Activated CD4-positive, alpha-beta T cell treated with anti-CD3 and anti-CD28 coated beads, Interleukin-2, amount 10 ng/mL, durations not matched to agents 24 days and 14 days (primary cell): ENCODE measurements around the gene UBE2F. TPM values are rescaled to one million over a fixed set of nuclear protein-coding genes. Genes with fewer than 3 reads are reported as not detected.
"Not testable (repeated sequence)": the region's sequence is repeated elsewhere in the genome, so short reads cannot be mapped to it uniquely, and the experiment has no call there.

Experiments used
- DNase-seq: peaks from one replicate; pipeline ENCODE4 v3.0.0; 2022
- H3K27ac Mint-ChIP-seq: one replicate; pipeline ENCODE4 v1.8.0; 2022; ENCODE audit warnings: mild to moderate bottlenecking, mixed read lengths
- H3K27me3 Mint-ChIP-seq: one replicate; pipeline ENCODE4 v1.8.0; 2022; ENCODE audit warnings: mixed read lengths
- H3K36me3 Mint-ChIP-seq: one replicate; pipeline ENCODE4 v1.8.0; 2022; ENCODE audit warnings: low read depth, mild to moderate bottlenecking, mixed read lengths
- H3K4me1 Mint-ChIP-seq: one replicate; pipeline ENCODE4 v1.8.0; 2021; ENCODE audit warnings: mixed read lengths
- H3K4me3 Mint-ChIP-seq: one replicate; pipeline ENCODE4 v1.8.0; 2022; ENCODE audit warnings: mild to moderate bottlenecking, moderate library complexity, mixed read lengths
- H3K9me3 Mint-ChIP-seq: one replicate; pipeline ENCODE4 v1.8.0; 2021; ENCODE audit warnings: mixed read lengths
- intact Hi-C: fragments of 100-400 bp; cut with micrococcal nuclease; formaldehyde crosslinking; loops from one replicate; pipeline ENCODE4 v1.15.1; 2023
- total RNA-seq: library from RNA; stranded (reverse); gene quantifications from 2 replicates; pipeline ENCODE4 v1.2.3, GENCODE V29; 2022

The UBE2F gene
- total RNA-seq, 1 donor from 2014 or later, result 124 TPM

DNA sequence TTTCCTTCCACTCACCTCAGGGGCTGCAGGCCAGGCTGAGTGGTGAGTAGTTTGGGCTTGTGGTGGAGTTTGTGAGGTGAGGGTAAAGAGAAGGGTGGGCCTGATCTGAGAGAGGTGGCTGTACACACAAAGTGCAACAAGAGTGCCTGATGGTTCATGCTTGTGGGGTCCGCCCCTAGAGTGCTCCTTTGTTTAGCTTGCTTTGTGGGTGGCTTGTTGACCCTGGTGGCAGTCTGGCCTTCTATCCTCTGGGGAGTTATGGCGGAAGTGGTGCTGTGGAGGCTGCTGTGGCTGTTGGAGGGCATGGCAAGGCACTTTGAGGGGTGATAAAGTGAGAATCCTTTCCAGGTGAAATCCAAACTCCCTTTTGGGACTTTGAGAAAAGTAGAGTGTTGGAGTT, 10.6 kb downstream of the UBE2F start:
- Mint-ChIP-seq H3K4me3 (no peak overlapping the region), H3K27ac (peak overlapping the region; percentile 78), H3K36me3 (peaks cover 44% of the 10 kb centered on the region), H3K9me3 (no peaks in the 10 kb centered on the region), H3K27me3 (no peaks in the 10 kb centered on the region), H3K4me1 (peaks cover 50% of the 10 kb centered on the region)
- intact Hi-C loops, result no loop called here
- DNase-seq, result no peak

DNA sequence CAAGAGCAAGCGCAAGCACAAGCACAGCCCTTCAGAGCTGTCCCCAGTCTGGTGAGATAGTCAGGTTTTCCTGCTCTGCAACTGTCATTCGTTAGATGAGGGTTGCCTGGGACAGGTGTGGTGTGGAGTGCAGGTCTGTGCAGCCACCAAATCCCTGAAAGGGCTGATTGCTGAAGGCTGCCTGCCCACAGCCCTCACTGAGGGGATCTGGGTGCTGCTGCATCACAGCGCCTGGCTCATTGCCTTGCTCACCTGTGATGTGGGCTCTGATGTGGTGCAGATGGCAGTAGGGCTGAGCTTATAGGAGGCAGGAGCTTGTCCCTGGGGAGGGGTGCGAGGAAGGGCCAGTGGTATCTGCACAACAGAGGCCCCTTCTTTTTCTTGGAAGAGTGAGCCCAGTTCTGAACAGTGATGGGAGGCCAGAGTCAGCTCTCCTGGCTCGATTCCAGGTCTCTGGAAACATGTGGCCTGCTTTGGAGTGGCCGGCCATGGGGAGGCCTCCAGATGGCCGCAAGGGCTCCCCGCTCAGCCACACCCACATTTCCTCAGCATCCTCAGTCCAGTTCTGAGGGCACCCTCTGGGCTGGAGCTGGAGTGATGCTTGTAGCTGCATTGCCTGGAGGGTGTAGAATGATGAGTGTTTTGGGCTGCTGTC, 11.4 kb downstream of the UBE2F start:
- H3K36me3 Mint-ChIP-seq, result peaks cover 44% of the 10 kb centered on the region
- peak overlapping the region; percentile 78 for H3K27ac Mint-ChIP-seq
- no peak for DNase-seq
- peaks cover 52% of the 10 kb centered on the region for H3K4me1 Mint-ChIP-seq
- H3K4me3 Mint-ChIP-seq, result no peak overlapping the region
- intact Hi-C loops, result no loop called here
- H3K27me3 Mint-ChIP-seq, result no peaks in the 10 kb centered on the region
- no peaks in the 10 kb centered on the region for H3K9me3 Mint-ChIP-seq

DNA sequence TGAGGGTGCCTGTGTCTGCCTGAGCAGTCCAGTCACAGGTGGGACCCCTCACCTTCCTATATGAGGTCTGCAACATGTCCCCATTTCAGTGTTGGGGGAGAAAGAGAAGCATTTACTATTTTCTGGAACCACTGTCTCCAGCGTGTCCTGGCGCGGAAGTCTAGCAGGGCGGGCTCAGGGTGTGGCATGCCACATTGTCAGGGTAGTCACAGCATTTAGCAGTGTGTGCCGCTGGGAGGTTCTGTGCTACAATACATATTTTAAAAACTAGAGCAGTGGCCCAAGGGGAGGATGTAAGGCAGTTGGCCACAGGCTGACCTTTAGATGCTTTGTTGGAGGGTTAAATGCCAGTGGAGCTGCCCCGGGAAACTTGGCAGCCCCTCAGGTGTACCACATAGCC, 12.5 kb downstream of the UBE2F start:
- intact Hi-C loops, result no loop called here
- H3K36me3 Mint-ChIP-seq, result peaks cover 51% of the 10 kb centered on the region
- no peak for DNase-seq
- no peaks in the 10 kb centered on the region for H3K27me3 Mint-ChIP-seq
- peak overlapping the region; percentile 66 for H3K4me3 Mint-ChIP-seq
- peak overlapping the region; percentile 74 for H3K27ac Mint-ChIP-seq
- peaks cover 59% of the 10 kb centered on the region for H3K4me1 Mint-ChIP-seq
- H3K9me3 Mint-ChIP-seq, result no peaks in the 10 kb centered on the region

DNA sequence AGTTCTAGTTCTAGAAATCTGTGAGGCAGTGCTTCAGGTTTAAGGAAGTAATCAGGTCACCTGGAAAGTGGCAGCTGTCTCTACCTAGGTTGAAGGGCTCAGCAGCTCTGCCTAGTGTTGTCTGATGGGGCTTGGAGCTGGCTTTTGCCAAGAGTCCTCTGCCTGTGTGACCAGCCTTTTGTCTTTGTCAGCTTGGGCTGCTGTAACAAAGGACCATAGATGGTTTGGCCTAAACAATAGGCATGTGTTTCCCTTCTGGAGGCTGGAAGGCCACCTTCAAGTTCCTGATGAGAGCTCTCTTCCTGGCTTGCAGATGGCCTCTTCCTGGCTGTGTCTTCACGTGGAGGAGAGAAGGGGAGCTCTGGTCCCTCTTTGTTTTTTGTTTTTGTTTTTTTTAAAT, 13.3 kb downstream of the UBE2F start:
- Mint-ChIP-seq H3K27me3 (no peaks in the 10 kb centered on the region), H3K4me3 (peak overlapping the region; percentile 66), H3K9me3 (no peaks in the 10 kb centered on the region), H3K4me1 (peaks cover 62% of the 10 kb centered on the region), H3K27ac (peak overlapping the region; percentile 74), H3K36me3 (peaks cover 56% of the 10 kb centered on the region)
- DNase-seq, result no peak
- intact Hi-C loops, result loop anchor here (2.0 kb wide), 1 partner anchor 19 kb away; no protein-coding TSS in a partner anchor

DNA sequence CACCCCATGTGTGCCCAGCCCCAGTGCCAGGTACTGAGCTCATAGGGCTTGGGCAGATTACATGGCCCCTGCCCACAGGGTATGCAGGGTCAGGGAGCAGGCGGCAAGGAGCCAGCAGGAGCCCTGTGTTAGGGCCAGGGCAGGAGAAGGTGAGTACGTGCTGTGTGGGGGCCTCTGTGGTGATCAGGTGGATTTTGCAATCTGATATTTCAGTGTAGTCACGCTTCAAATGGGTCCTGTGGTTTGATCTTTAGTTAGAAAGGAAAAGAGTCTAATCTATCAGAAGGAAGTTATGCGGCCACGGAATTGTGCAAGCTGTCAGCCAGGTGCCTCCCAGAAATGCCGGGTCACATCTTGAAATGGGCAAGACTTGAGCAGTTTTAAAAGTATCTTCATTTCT, 13.9 kb downstream of the UBE2F start:
- H3K9me3 Mint-ChIP-seq, result no peaks in the 10 kb centered on the region
- H3K4me1 Mint-ChIP-seq, result peaks cover 66% of the 10 kb centered on the region
- intact Hi-C loops, result loop anchor here (2.0 kb wide), 1 partner anchor 18 kb away; no protein-coding TSS in a partner anchor
- DNase-seq, result peak; percentile 71
- H3K27me3 Mint-ChIP-seq, result no peaks in the 10 kb centered on the region
- H3K36me3 Mint-ChIP-seq, result peaks cover 57% of the 10 kb centered on the region
- peak overlapping the region; percentile 66 for H3K4me3 Mint-ChIP-seq
- H3K27ac Mint-ChIP-seq, result peak overlapping the region; percentile 74

DNA sequence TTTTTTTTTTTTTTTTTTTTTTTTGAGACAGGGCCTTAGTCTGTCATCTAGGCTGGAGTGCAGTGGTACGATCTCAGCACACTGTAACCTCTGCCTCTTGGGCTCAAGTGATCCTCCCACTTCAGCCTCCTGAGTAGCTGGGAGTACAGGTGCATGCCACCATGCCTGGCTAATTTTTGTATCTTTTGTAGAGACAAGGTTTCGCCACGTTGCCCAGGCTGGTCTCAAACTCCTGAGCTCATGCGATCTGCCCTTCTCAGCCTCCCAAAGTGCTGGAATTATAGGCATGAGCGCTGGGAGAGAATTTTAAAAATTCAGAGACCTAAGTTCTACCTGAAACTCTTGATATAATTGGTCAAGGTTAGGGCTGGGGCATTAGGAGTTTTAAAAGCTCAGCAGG, 14.8 kb downstream of the UBE2F start:
- not testable (repeated sequence) for H3K9me3 Mint-ChIP-seq, DNase-seq, H3K27me3 Mint-ChIP-seq, H3K4me3 Mint-ChIP-seq, H3K27ac Mint-ChIP-seq
- peaks cover 65% of the 10 kb centered on the region for H3K4me1 Mint-ChIP-seq
- H3K36me3 Mint-ChIP-seq, result peaks cover 60% of the 10 kb centered on the region
- intact Hi-C loops, result loop anchor here (2.0 kb wide), 1 partner anchor 17 kb away; no protein-coding TSS in a partner anchor

DNA sequence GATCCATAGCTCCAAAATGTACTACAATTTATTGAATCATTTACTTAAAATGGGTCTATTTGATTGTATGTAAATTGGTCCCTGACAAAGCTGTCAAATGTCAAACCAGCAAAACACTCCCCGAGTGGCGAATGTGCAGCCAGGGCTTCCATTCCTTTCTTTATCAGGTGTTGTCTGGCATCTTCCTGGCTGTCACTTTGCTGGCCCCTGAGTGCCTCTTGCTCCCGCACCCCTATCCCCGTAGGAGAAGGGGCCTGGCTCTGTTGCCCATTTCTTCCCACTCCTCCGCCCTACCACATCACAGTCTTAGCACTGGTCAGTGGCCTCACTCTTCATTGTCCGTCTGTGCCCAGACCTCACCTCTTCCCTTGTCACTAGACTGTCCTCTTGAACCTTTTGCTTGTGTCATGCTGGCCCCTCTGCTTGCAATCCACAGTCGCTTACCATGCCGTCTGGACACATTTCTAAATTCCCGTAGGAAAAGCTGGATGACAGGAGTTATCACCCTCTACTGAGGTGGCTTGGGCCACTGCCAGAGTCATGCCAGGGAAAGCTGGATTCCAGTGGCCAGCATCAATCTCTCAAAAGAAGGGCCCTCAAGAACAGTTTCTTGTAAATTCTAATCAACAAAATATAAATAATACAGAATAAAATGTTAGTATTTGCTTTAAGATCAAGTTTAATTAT, 15.4 kb downstream of the UBE2F start:
- Mint-ChIP-seq H3K9me3 (peaks cover 1% of the 10 kb centered on the region), H3K27ac (no peak overlapping the region), H3K27me3 (no peaks in the 10 kb centered on the region), H3K36me3 (peaks cover 64% of the 10 kb centered on the region), H3K4me3 (no peak overlapping the region), H3K4me1 (peaks cover 66% of the 10 kb centered on the region)
- intact Hi-C loops, result no loop called here
- no peak for DNase-seq

DNA sequence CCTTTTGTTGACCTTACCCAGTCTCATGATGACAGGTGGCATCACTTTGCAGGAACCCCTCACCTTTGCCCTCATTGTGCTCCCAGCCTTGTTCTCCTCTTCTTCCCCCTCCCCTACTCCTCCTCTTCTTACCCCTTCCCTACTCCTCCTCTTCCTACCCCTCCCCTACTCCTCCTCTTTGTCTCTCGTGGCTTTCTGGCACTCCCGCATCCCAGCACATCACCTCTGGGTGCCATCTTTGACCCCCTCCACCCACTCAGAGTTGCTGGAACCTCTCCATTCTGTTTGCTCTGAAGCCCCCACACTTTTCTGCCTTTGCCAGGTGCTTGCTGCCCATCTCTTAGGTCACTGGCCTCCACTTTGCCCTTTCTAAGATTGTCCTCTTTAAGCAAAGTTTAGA, 17.1 kb downstream of the UBE2F start:
- intact Hi-C loops, result loop anchor here (1.0 kb wide), 1 partner anchor 7 kb away; no protein-coding TSS in a partner anchor
- peaks cover 4% of the 10 kb centered on the region for H3K9me3 Mint-ChIP-seq
- peaks cover 54% of the 10 kb centered on the region for H3K4me1 Mint-ChIP-seq
- H3K27ac Mint-ChIP-seq, result peak overlapping the region; percentile 69
- H3K27me3 Mint-ChIP-seq, result no peaks in the 10 kb centered on the region
- H3K36me3 Mint-ChIP-seq, result peaks cover 59% of the 10 kb centered on the region
- H3K4me3 Mint-ChIP-seq, result no peak overlapping the region
- DNase-seq, result no peak

DNA sequence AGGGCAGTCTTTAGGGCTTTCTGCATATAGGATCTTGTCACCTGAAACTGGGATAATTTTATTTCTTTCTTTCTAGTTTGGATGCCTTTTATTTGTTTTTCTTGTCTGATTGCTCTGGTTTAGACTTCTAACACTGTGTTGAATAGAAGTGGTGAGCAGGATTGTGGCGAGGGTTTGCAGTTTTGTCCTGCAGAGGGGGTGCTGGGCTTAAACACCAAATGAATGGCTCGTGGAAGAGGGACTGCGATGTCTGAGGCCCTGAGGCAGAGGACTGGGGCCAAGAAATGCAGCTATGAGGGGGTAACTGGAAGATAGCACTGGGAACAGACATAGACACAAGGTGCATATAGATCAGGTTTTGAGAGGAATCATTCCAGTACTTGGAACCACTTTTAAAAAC, 20.5 kb downstream of the UBE2F start:
- peaks cover 62% of the 10 kb centered on the region for H3K36me3 Mint-ChIP-seq
- peaks cover 29% of the 10 kb centered on the region for H3K4me1 Mint-ChIP-seq
- H3K27ac Mint-ChIP-seq, result peak overlapping the region; percentile 75
- DNase-seq, result no peak
- no peaks in the 10 kb centered on the region for H3K27me3 Mint-ChIP-seq
- no peak overlapping the region for H3K4me3 Mint-ChIP-seq
- intact Hi-C loops, result no loop called here
- peaks cover 4% of the 10 kb centered on the region for H3K9me3 Mint-ChIP-seq

DNA sequence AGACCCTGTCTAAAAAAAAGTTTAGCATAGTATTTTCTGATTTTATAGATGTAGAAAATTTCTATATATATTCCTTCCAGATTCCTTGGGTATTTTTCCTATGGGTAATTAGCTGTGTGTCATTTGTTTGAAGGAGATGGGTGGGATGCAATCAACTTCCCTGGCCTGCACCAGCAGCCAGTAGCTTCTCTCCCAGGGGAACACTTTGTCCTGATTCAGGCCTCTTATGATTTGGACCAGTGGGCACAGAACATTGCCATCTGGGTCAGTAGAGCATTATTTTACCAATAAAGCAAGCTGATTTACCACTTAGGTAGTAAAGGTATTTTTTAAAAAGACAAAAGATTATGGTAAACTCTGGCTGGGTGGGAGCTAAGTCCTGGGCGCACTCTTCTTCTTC, 26.9 kb downstream of the UBE2F start:
- no peak overlapping the region for H3K27ac Mint-ChIP-seq
- H3K4me1 Mint-ChIP-seq, result peaks cover 25% of the 10 kb centered on the region
- peaks cover 59% of the 10 kb centered on the region for H3K36me3 Mint-ChIP-seq
- H3K4me3 Mint-ChIP-seq, result no peak overlapping the region
- intact Hi-C loops, result no loop called here
- DNase-seq, result no peak
- no peaks in the 10 kb centered on the region for H3K9me3 Mint-ChIP-seq
- H3K27me3 Mint-ChIP-seq, result peaks cover 2% of the 10 kb centered on the region

DNA sequence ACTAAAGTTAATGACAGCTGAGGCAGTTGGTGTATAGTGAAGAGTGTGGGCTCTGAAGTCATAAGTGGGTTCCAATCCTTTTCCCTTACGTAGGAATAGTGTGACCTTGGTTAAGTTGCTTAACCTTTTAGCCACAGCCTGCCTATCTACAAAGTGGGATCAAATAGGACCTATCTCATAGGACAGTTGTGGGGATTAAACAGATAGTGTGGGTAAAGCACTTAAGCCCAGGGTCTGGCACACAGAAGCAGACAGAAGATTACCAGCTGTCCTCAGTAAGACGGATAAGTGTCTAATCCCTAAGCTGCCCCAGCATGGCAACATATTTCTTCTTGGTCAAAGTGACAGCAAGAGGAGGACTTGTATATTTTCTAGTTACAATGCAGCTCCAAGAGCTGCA, 28.2 kb downstream of the UBE2F start:
- peaks cover 33% of the 10 kb centered on the region for H3K4me1 Mint-ChIP-seq
- peaks cover 2% of the 10 kb centered on the region for H3K27me3 Mint-ChIP-seq
- no peaks in the 10 kb centered on the region for H3K9me3 Mint-ChIP-seq
- intact Hi-C loops, result loop anchor here (5.0 kb wide), 2 partner anchors 73 to 303 kb away; no protein-coding TSS in a partner anchor
- peaks cover 62% of the 10 kb centered on the region for H3K36me3 Mint-ChIP-seq
- no peak overlapping the region for H3K4me3 Mint-ChIP-seq
- peak overlapping the region; percentile 77 for H3K27ac Mint-ChIP-seq
- DNase-seq, result no peak

DNA sequence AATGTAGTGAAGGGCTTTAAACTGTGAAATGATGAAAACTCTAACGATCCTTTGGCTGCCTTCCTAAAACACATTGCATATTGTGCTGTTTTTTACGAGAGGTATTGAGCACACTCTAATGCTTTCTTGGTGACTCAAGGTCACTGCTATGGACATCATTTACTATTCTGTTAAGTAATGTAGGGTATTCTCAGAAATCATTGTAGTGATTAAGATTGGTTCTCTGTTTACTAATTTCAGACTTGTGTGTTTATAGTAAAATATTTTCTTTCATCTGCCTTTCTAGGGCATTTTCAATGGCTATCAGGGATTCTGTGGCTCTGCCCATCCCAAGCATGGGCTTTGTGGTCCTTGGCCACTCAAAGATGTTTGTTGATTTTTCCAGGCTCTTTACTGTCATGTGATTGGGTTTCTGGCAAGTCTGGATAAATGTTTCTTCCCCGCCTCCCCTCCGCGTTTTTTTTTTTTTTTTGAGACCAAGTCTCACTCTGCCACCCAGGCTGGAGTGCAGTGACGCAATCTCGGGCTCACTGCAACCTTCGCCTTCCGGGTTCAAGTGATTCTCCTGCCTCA, 29.3 kb downstream of the UBE2F start:
- H3K4me3 Mint-ChIP-seq, result no peak overlapping the region
- H3K27ac Mint-ChIP-seq, result peak overlapping the region; percentile 78
- H3K36me3 Mint-ChIP-seq, result peaks cover 65% of the 10 kb centered on the region
- H3K27me3 Mint-ChIP-seq, result peaks cover 2% of the 10 kb centered on the region
- intact Hi-C loops, result loop anchor here (2.0 to 5.0 kb wide), 3 partner anchors 74 to 304 kb away; no protein-coding TSS in a partner anchor
- H3K9me3 Mint-ChIP-seq, result no peaks in the 10 kb centered on the region
- DNase-seq, result no peak
- peaks cover 35% of the 10 kb centered on the region for H3K4me1 Mint-ChIP-seq

DNA sequence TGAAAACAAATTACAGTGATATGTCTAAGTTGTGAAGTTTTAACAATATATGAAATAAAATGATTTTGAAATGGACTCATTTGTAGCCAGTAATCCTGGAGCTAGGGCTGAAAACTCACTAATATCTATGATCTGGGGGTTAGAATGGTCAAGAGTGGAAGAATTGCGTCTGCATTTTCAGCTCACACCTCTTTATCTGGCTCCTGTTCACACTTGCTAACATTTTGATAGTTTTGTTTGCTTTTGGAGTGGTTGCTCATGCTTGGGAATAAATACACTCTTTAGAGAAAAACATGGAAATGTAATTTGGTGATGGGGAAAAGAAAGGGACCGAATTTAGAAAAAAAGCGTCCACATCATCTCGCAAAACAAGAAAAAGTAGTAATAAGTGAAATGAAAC, 30.7 kb downstream of the UBE2F start:
- H3K9me3 Mint-ChIP-seq, result no peaks in the 10 kb centered on the region
- peak overlapping the region; percentile 56 for H3K4me3 Mint-ChIP-seq
- H3K36me3 Mint-ChIP-seq, result peaks cover 58% of the 10 kb centered on the region
- peaks cover 2% of the 10 kb centered on the region for H3K27me3 Mint-ChIP-seq
- intact Hi-C loops, result loop anchor here (2.0 to 5.0 kb wide), 3 partner anchors 75 to 305 kb away; no protein-coding TSS in a partner anchor
- no peak for DNase-seq
- H3K4me1 Mint-ChIP-seq, result peaks cover 35% of the 10 kb centered on the region
- peak overlapping the region; percentile 93 for H3K27ac Mint-ChIP-seq

DNA sequence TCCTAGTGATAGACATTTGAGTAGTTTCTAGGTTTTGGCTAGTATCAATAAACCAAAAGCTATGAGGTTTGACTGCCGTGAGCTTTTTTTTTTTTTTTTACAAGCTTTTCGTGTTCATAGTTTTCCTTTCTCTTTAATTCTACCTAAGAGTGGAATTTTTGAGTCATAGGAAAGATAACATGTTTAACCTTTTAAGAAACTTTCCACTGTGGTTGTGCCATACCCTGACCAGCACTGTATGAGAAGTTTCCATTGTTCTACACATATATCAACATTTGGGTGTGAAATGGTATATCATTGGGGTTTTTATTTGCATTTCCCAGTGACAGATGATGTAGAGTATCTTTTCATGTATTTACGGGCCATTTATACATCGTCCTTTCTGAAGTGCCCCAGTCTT, 31.7 kb downstream of the UBE2F start:
- intact Hi-C loops, result loop anchor here (1.0 to 5.0 kb wide), 8 partner anchors 11 to 306 kb away; partner anchors contain the start of gene SCLY
- H3K36me3 Mint-ChIP-seq, result peaks cover 59% of the 10 kb centered on the region
- peak overlapping the region; percentile 97 for H3K27ac Mint-ChIP-seq

More for the DNA sequence above, 31.7 kb downstream of the UBE2F start:
- Mint-ChIP-seq H3K4me3 (peak overlapping the region; percentile 69), H3K4me1 (peaks cover 44% of the 10 kb centered on the region), H3K9me3 (no peaks in the 10 kb centered on the region), H3K27me3 (peaks cover 2% of the 10 kb centered on the region)
- DNase-seq, result peak; percentile 80
